H1 (cell line): ENCODE data around the gene GPR31. TPM values are rescaled to one million over a fixed set of nuclear protein-coding genes. Genes with fewer than 3 reads are reported as not detected.

Experiments used
- BRCA1 ChIP-seq: IDR thresholded peaks from 2 replicates; pipeline ENCODE4 v1.6.1; 2012; ENCODE audit warnings: low read depth, low read length, improper control_type of control experiment
- CHD7 ChIP-seq: fragments of 300-600 bp; sonication (generic); IDR thresholded peaks from 2 replicates; pipeline ENCODE4 v1.7.1; 2012; ENCODE audit warnings: low read length, moderate library complexity, mild to moderate bottlenecking, inconsistent platforms; ENCODE audit not compliant: insufficient replicate concordance
- CTCF ChIP-seq, 3 experiments: IDR thresholded peaks; 1 replicate in 2 of 3; 2 replicates in 1 of 3; pipeline versions ENCODE4 v1.5.1 to v1.6.1; 2011; ENCODE audit warnings: low read length in 3 of 3, mild to moderate bottlenecking in 3 of 3, inconsistent platforms in 2 of 3, low read depth in 1 of 3, moderate library complexity in 1 of 3; ENCODE audit not compliant: insufficient read depth in 1 of 3; ENCODE audit errors: control extremely low read depth in 1 of 3
- EGR1 ChIP-seq: IDR thresholded peaks from 2 replicates; pipeline ENCODE4 v1.6.1; 2011; ENCODE audit warnings: low read depth, low read length, borderline replicate concordance
- JUND ChIP-seq: IDR thresholded peaks from 2 replicates; pipeline ENCODE4 v1.6.1; 2011; ENCODE audit warnings: mild to moderate bottlenecking, improper control_type of control experiment, low read length
- POU5F1 ChIP-seq: IDR thresholded peaks from 2 replicates; pipeline ENCODE4 v1.6.1; 2011; ENCODE audit warnings: low read depth, mild to moderate bottlenecking, low read length, moderate library complexity
- SIRT6 ChIP-seq: IDR thresholded peaks from one replicate; pipeline ENCODE4 v1.7.1; 2012; ENCODE audit warnings: low read length, inconsistent platforms
- TAF7 ChIP-seq: optimal IDR thresholded peaks from 2 replicates; pipeline ENCODE3; 2011; ENCODE audit warnings: low read depth, mild to moderate bottlenecking, inconsistent platforms, low read length, moderate library complexity, borderline replicate concordance
- YY1 ChIP-seq: IDR thresholded peaks from 2 replicates; pipeline ENCODE4 v1.6.1; 2011; ENCODE audit warnings: low read depth, mild to moderate bottlenecking, low read length
- ZNF274 ChIP-seq: IDR thresholded peaks from 2 replicates; pipeline ENCODE4 v1.7.0; 2012; ENCODE audit warnings: low read length, borderline replicate concordance; ENCODE audit errors: extremely low read depth
- polyA plus RNA-seq, 7 experiments: library from polyadenylated mRNA; depleted of rRNA in 3 of 7; stranded (reverse) in 5 of 7; unstranded in 2 of 7; fragments of >200 nt in 5 of 7; fragments of 200-250 nt in 2 of 7; gene quantifications; 1 replicate in 5 of 7; 2 replicates in 1 of 7; 4 replicates in 1 of 7; pipeline versions ENCODE4 v1.2.1 to v1.2.3, GENCODE V29; 2011 to 2013; ENCODE audit warnings: missing spikeins in 2 of 7, mixed read lengths in 2 of 7
- total RNA-seq: library from RNA; stranded (reverse); fragmentation: NEBNext Ultra II Directional; extraction: Animal tissue kit (Norgen Biotek cat#: 25700); gene quantifications from 2 replicates; pipeline ENCODE4 v1.2.1, GENCODE V29; 2021

GPR31 gene
- total and polyA plus RNA-seq, 2 of the 8 experiments (the other 6 are each of a cell fraction or from before 2014, with no cell fraction given), result not detected

GRCh38 chr6:167154895-167155294 is 2.9 kb downstream of the GPR31 start (continued):
- TF ChIP-seq CHD7 (no peak), POU5F1 (no peak), SIRT6 (no peak), YY1 (no peak), EGR1 (no peak), JUND (no peak), ZNF274 (no peak), BRCA1 (no peak), CTCF (IDR thresholded peaks at IDR 0.05; ENCODE audit: control extremely low read depth in 1 of 3, insufficient read depth in 1 of 3, low read depth in 1 of 3, low read length in 3 of 3) (no peak), TAF7 (no peak)
